Right lobe of liver (tissue), 4 donors: ENCODE data around the gene TLE3.

Experiments
- POLR2A ChIP-seq: fragments of 450-650 bp; IDR thresholded peaks from one replicate; pipeline ENCODE4 v1.6.1; 2017; ENCODE audit warnings: antibody characterized with exemption, mild to moderate bottlenecking
- TF ChIP-seq, protein P1 (sequence below), 4 donors: fragments of 200-600 bp in 3 of 4; fragments of 450-650 bp in 1 of 4; IDR thresholded peaks; one replicate each; pipeline versions ENCODE4 v1.5.1 to v1.8.0; 2016 to 2022; ENCODE audit warnings: antibody characterized with exemption in 4 of 4, mild to moderate bottlenecking in 2 of 4
- donor health status: DM: no; HTN: no; CAD: no.
- donor health status: DM: no; HTN: no; CAD: no.
- donor health status: DM: no; HTN: yes; CAD: no.

DNA sequence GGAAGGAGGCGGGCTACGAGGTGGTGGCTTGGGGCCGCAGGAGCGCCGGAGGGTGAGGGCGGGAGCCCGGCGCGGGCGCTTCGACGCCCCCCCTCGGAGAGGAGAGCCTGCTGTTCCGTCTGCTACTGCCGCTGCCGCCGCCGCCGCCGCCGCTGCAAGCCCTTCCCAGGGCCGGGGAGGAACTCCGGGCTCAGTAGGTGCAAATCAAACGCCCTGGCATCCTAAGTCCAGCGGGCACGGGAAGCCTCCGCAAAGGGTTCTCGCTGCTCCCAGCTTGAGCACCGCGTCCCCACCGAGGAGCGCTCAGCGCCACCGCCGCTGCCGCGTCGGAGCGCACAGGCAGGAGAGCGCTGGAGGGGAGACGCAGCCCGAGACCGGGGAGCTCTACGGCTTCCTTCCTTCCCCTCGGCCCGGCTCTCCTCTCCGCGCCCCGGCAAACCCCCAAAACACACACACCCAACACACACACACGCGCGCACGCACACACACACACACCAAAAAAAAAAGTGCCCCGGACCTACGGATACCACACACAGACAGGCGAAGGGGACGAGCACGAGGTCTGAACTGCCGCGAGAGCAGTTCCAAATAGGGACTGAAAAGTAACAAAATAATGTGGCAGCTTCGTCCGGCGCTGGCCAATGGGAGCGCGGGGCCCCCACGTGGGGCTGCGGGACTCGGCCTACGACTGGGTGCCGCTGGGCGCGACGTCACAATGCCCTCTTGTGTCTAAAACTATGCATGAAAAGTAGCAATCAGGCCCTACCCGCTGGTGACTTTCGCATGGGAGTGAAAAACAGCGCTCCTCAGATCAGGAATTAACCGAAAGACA, at the start of gene TLE3:
- TF ChIP-seq, protein P1, sequence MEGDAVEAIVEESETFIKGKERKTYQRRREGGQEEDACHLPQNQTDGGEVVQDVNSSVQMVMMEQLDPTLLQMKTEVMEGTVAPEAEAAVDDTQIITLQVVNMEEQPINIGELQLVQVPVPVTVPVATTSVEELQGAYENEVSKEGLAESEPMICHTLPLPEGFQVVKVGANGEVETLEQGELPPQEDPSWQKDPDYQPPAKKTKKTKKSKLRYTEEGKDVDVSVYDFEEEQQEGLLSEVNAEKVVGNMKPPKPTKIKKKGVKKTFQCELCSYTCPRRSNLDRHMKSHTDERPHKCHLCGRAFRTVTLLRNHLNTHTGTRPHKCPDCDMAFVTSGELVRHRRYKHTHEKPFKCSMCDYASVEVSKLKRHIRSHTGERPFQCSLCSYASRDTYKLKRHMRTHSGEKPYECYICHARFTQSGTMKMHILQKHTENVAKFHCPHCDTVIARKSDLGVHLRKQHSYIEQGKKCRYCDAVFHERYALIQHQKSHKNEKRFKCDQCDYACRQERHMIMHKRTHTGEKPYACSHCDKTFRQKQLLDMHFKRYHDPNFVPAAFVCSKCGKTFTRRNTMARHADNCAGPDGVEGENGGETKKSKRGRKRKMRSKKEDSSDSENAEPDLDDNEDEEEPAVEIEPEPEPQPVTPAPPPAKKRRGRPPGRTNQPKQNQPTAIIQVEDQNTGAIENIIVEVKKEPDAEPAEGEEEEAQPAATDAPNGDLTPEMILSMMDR (IDR thresholded peaks at IDR 0.05): peak; percentile 22 to 72 (median 56)
- peak; percentile 96 for TF ChIP-seq POLR2A
